Activated naive CD4-positive, alpha-beta T cell (primary cell): Measurements from ENCODE around the gene ALOX15B.
"Not testable (repeated sequence)": the region's sequence is repeated elsewhere in the genome, so short reads cannot be mapped to it uniquely, and the experiment has no call there.

Experiments
- DNase-seq, 4 experiments: peaks; one replicate each; lab custom pipeline; 2025; lab: John Stamatoyannopoulos, UW

The ALOX15B gene

DNA sequence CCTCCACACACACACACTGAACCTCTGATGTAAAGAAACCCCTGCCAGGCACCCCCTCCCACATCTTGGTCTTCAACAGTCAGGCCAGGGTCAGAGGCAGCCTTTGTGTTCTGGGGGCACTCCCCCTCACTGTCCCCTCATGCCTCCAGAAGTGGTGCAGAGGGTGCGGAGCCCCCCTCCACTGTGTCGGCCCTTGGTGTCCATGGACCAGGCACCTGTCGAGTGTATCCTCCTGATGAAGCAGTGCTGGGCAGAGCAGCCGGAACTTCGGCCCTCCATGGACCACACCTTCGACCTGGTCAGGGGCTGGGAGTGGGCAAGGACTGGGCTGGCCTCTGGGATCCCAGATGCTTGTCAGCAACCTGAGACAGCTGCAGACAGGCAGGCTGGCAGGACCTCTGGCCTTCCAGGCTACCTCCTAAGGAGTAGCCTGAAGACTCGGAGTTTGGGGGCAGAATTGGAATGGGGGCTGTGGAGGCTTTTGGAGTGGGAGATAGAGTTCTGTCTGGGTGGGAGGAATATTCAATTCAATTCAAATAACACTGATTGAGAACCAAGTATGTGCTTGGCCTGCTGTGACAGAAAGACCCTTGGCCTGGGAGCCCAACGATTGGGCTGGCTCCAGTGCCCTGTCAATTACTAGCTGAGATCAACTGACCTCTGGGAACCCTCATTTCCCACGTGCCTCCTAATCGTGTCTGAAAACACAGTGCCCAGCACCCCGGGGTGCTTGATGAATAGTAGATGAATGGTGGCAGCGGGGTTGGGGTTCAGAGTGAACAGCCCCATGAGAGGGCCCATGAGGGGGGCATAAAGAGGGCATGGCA lies 24.9 kb upstream of the ALOX15B start:
- DNase-seq: no peak

DNA sequence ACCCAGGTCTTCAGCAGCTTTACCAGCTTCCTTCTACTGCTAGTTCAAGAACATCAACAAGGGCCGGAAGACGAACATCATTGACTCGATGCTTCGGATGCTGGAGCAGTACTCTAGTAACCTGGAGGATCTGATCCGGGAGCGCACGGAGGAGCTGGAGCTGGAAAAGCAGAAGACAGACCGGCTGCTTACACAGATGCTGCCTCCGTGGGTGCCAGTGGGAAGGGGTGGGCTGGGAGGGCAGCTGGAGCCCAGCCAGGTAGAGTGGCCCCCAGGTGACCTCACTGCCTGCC lies 24.4 kb upstream of the ALOX15B start:
- DNase-seq: no peak

DNA sequence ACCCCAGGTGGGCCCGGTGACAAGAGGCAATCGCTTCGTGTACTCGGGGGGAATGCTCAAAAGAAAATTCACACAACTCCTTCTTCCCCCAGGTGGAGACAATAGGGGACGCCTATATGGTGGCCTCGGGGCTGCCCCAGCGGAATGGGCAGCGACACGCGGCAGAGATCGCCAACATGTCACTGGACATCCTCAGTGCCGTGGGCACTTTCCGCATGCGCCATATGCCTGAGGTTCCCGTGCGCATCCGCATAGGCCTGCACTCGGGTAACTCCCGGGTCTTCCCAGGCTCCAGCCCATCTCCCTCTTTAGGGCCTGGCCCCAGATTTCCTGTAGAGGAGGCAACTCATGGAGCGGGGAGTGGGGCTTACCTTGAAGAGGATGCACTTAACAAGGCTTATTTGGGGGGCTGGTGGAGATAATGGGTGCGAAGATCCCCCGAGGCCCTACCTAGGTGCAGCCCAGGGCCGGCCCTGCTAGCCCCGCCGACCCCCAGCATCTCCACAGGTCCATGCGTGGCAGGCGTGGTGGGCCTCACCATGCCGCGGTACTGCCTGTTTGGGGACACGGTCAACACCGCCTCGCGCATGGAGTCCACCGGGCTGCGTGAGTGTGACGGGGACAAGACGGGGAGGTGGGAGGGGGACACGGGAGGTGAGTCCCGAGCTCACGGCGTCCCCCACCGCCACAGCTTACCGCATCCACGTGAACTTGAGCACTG lies 23.5 kb upstream of the ALOX15B start:
- DNase-seq: no peak

DNA sequence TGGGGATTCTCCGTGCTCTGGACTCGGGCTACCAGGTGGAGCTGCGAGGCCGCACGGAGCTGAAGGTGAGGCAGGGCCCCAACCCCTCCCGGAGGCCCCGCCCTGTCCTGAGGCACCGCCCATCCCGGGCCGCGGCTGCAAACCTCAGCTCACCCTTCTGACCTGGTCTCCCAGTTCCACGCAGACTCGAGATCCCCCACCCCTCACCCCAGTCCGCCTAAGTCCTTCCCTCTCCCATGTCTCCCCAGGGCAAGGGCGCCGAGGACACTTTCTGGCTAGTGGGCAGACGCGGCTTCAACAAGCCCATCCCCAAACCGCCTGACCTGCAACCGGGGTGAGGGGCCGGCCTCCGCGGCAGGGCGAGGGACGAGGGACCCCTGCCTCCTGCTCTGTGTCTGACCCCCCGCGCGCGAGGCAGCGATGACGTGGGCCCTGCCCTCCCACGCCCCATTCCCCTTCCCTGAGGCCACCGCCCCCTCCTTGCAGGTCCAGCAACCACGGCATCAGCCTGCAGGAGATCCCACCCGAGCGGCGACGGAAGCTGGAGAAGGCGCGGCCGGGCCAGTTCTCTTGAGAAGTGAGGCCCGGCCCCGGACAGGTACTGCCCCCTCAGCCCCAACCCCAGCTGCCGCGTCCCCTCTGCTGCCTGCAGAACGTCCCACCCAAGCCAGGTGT lies 22.8 kb upstream of the ALOX15B start:
- peak in 1 of 4 experiments; percentile 15 for DNase-seq

DNA sequence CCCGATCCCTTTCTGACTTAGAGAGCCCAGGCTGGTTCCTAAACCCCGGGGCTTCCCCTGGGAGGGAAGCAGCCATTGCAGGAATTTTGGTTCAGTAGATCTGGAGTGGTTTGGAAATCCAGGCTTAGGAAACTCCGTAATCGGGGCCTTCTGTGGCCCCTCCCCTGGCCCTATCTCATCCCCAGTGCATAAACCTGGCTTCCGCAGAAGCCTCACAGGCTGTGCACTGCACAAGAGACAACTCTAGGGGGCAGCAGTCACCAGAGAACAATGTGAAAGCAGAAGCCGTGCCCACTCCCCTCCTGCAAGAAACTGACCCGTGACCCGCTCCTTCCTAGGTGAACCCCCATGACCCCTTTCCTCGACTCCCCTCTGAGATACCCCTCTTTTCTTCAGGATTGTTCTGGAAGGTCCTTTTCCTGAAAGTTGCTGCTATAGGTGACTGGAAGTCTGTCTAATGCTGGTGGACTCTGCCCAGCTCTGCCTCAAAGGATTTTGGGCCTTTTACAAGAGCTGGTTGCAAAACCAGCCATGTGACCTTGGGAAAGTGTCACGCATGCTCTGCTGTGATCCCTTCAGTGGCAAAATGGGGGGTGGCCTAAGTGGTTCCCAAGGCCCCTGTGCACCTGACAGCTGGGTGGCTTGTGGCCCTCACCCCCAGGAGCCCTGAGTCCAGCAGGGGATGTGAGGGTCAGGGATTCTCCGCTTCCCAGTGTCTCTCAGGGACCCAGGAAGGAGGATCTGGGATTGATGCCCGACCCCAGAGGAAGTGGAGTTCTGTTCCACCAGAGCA lies 22.0 kb upstream of the ALOX15B start:
- peak in 1 of 4 experiments; percentile 9 for DNase-seq

DNA sequence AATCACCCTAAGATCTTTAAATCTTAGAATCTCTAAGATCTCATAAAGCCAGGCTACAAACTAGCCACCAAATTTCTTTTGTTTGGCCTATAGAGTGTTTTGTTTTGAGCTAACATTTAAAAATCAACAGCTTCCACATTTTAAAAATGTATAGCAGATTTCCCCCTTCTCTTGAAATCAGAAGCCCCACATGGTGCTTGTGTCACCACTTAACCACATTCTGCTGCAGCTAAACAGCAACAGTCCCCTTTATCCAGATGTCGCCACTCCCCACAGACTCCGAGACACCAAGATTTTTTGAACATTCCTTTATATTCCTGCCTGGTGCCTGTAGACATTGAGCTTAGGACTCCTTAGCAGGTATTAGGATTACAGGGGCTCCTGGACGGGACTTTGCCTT lies 20.4 kb upstream of the ALOX15B start:
- DNase-seq: no peak

DNA sequence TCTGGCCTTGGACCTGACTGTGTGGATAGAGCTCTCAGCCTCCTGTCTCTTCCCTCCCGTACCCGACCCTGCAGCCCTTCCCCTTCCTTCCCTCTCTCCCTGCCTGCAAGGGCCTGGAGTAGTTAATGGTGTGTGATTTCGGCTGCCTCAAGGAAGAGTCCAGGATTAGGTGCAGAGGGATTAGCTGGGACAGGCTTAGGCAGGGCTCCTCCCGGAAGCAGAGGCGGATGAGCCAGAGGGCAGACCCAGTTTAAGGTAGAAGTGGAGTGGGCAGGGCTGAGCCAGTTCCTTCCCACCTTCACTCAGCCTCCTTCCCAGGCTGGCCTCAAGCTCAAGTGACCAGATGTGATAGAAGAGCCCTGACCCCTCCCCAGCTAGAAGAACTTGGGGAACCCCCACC lies 19.7 kb upstream of the ALOX15B start:
- no peak for DNase-seq

DNA sequence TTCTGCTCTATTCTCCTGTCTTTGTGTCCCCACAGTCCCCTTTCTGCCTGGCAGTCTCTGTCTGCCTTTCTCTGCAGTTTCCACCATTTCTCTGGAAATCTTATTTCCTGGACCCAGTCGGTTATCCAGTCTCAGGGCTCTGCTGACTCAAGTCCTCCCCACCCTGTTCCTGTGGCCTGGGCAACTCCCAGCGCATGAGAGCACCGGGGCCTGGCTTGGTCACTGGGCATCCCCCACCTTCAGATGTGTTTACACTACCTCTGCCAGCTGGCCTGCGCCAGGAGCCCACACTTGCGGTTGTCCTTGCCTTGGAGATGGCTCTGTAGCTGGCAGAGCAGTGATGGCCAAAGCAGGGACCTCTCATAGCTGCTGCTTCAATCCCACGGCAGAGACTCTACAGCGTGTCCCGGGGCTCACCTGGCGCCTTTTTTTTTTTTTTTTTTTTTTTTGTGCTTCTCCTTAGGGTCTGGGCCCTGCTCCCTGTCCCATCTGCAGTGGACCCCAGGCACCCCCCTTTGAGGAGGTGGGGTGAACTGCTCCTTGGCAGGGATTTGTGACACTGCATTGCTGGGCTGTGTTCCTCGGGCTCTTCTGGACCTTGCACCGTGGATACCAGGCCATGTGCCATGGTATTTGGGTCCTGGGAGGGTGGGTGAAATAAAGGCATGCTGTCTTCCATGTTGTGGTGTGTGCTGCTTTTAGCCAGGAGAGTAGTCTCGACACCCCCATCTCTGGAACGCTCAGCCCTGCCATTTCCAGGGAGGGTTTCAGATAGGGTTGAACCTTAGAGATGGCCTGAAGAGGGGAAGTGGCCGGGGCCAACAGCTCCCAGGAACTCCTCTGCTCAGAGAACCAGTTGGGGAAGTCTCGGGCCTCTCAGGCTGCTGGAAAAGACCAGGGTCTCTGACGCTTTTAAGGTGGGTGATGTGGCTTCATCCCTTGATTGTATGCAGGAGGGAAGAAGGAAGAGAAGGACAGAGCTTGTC lies 18.9 kb upstream of the ALOX15B start:
- DNase-seq: no peak

DNA sequence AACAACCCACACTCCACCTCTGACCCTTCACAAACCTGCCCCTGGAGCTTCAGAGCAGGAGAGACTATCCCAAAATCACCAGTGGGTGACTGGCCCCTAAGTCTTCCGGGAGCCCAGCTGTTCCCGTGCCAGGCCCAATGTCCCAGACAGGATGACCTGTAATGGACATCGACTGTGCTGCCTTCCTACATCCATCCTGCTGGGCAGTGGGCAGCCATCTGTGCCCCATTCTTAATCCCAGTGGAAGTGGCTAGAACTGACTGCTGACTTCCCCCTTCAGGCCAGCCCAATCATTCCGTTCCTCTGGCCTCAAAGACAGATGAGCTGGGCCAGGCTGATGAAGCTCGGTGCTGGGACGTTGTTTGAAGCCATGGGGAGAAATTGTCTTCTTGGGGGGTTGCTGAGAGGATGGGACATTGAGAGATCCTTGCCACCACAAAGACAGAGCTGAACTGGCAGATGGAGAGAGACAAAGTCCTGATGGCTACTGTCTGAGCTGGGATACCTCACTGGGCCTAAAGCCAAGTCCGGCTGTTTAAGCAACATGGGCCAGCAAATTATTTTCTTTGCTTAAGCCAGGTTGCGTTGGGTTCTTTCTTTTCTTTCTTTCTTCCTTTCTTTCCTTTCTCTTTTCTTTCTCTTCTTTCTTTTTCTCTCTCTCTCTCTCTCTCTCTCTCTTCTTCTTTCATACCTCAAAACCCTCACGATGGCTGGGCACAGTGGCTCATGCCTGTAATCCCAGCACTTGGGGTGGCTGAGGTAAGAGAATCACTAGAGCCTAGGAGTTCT lies 17.9 kb upstream of the ALOX15B start:
- no peak for DNase-seq

DNA sequence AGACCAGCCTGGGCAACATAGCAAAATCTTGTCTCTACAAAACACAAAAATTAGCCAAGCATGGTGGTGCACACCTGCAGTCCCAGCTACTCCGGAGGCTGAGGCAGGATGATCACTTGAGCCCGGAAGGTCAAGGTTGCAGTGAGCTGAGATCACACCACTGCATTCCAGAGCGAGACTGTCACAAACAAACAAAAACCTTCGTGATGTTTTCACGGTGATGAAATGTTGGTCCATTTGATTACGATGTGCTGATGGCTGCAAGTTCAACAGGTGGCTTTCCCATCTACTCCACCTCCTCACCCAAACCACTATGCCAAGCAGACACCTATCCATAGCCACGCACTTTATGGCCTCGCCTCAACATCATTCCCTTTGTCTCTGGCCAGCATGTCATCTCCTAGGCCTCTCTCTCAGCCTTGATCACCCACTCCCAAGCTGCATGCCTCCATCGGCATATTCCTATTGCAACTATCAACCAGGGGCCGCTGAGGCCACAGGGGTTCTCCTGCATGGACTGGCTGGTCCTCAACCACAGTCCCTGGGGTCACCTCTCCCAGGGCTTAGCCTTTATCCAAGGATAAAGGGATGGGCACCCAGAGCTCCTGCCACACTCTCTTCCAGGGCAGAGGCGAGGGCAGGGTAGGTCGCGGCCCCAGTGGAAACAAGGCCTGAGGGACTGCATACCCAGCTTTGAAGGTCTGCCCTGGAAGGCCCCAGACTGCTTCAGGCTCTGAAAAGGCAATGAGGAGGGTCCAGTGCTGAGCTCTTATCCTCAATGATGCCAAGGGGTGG lies 17.1 kb upstream of the ALOX15B start:
- DNase-seq: no peak

DNA sequence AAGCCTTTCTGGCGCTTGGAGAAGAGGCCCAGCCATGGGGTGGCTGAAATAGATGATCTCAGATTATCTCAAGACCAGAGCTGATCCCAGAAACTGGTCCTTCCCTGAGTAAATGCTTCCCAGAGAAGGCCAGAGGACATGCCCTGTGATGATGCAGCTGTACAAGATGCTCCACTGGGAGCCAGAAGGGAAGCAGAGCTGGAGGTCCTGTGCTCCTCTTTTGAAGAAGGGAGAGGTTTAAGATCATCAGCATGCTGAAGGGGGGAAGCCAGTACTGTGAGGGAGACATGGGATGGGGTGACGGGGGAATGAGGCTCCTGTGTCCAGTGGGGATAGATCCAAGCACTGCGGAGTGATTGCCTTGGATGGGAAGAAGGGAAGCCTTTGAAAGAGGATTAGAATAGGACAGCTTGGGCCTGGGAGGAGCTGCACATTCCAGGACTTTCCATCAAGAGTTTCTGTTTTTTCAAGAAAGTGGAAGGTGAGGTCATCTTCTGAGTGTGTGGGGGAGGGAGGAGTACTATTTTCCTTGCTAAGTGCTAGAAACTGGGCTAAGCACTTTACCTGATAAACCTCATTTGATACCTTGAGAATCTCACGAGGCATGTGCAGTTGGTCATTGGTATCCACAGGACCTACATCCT lies 16.4 kb upstream of the ALOX15B start:
- no peak for DNase-seq

DNA sequence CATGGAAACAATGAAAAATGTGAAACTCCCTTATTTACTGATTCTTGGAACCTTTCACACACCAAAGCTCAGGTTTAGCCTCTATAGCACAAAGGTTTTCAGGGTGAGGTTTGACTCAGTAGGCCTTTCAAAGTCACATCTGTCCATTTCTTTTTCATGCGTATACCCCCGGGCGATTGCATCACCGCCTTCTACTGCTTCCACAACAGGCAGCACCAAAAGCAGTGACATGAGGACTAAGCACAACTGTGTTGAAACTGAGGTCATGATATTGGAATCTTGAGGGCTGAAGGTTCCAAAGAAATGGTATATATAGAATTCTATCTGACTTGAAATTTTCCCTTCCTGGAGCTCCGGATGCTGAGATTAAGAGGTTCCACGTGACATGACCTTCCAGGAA lies 14.7 kb upstream of the ALOX15B start:
- not testable (repeated sequence) for DNase-seq

DNA sequence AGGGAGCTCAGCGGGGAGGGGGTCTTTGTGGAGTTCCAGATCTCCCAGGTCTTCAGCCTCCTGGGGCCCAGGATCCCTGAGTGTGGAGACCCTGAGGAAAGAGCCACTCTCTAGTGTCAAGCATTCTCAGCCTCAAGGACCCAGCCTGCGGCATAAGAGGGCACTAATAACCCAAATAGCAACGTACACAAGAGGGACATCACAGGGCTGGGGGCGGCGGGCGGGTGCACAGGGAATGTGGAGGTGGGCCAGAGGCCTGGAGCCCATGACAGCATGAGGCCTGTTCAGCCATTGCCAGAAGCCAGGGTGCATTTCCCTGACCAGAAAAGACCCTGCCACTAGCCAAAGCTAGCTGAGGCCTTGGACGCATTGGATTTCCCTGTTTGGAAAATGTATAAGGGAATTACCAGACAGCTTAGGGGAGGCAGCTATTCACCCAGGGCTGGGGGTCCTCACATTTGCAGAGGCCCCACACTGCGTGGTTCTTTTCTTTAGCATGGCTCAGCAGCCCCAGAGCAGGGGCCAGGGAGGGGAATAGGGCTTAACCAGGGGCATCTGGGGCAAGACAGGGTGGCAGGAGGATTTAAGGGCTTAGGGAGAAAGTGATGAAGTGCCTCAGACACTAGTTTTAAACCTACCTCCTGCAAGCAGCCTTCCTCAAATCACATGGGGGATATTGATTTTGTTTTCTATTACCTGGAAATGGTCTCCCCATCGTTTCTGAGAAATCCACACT lies 13.5 kb upstream of the ALOX15B start:
- DNase-seq: no peak

DNA sequence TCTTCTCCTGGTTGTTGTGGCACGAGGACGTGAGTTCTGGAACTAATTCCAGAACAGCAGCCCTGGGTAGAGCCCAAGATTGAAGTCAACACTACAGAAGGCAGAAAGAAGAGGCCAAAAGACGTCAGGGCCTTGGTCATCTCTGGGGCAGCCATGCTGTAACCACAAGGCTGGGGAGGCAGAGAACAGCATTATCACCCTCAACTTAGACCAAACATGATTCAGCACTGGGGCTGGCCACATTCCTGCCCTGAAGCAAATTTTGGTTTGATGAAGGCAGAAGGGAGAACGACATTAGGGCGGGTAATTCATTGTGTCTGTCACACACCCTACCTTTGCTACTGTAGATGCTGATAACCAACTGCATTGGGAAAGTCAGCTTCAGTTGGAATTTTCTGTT lies 9.7 kb upstream of the ALOX15B start:
- no peak for DNase-seq

DNA sequence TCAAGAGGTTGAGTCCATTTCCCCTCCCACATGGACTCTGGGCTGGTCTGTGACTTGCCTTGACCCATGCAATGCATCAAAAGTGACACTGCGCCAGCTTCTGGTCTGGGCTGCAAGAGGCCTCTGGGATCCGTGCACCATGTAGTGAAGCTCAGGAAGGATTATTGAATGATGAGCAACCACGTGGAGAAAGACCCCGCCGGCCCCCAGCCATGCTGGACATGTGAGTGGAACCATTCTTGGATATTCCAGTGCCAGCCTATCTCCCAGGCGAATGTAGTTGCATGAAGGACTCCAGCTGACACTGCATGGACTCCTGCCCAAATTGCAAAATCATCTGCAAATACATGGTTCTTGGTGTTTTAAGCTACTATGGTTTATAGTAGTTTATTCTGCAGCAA lies 7.6 kb upstream of the ALOX15B start:
- DNase-seq: no peak

DNA sequence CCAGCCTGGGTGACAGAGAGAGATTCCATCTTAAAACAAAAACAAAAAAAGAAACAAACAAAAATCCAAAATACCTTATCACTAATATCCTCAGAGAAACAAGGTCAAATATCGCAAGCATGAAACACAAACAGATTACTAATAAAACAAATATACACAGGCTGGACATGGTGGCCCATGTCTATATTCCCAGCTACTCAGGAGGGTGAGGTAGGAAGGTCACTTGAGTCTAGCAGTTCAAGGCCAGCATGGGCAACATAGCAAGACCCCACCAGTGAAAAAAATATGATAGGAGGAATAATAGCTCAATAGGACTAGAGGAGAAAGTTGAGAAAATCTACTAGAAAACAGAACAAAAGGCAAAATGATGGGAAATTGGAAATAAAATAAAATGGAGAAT lies 6.9 kb upstream of the ALOX15B start:
- no peak for DNase-seq

DNA sequence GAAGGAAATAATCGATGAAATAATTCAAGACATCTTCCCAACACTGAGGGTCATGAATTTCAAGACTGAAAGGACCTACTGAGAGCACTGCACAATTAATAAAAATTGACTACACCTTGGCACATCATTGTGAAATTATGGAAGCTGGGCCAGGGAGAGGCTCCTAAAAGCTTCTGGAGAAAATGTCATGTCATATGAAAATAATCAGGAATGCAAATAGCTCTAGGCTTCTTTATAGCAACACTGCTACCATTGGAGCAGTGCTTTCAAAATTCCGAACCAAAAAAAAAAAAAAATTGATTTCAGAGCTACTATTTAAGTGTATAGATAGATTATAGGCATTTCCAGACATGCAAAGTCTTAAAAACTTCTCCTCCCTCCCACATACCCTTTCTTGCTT lies 6.4 kb upstream of the ALOX15B start:
- DNase-seq: no peak

DNA sequence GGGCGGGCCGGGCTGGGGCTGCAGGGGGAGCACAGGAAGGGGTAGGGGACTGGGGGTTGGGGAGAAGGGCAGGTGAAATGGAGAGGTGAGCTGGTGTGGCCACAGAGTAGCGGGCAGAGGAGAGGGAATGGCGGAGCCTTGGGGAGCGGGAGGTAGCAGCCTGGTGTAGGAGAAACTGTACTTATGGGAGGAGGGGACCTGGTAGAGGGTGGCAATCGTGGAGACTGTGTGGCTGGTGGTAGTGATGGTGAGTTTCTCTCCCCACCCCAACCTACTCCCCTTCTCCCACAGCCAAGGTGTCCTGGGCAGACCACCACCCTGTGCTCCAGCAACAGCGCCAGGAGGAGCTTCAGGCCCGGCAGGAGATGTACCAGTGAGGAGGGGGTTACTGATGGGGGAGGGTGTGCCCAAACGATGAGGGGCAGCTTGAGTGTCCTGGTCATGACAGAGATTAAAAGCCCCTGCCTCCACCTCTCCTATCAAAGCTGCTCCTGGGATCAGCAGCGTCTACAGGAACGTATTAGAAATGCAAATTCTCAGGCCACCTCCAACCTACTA lies 831 bp downstream of the ALOX15B start:
- DNase-seq: no peak
